ENCODE measurements around the gene LOXL3.
A peak's percentile ranks its signal among the peaks of the same experiment; 100 is the strongest.

LOXL3 gene

GRCh38 chr2:74553892-74554819 is at the start of gene LOXL3, which contains the start of gene DOK1:
LOXL3 (minus strand) TSS chr2:74553942; CDS start chr2:74552634, 1,308 bp downstream.
DOK1 (plus strand) TSS chr2:74554720; CDS start chr2:74554755, 35 bp downstream.
- peak within 1 kb of the TSS; percentile 84 for H3K4me3 ChIP-seq (ENCODE audit: low read depth, low read length)
- DNase-seq (ENCODE audit: low read depth), result no peak
- TF ChIP-seq CTCF (IDR thresholded peaks at IDR 0.05; ENCODE audit: low read depth, low read length, missing control alignments), result no peak

- no peak for DNase-seq (ENCODE audit: low read depth)
- H3K4me3 ChIP-seq (ENCODE audit: low read depth, low read length), result no peak overlapping the region
- TF ChIP-seq CTCF (IDR thresholded peaks at IDR 0.05; ENCODE audit: low read depth, low read length, missing control alignments), result no peak
Observed at GRCh38 chr2:74602586-74603281, 49.0 kb upstream of the LOXL3 start.

- H3K4me3 ChIP-seq (ENCODE audit: low read depth, low read length), result no peak overlapping the region
- no peak for TF ChIP-seq CTCF (IDR thresholded peaks at IDR 0.05; ENCODE audit: low read depth, low read length, missing control alignments)
- DNase-seq (ENCODE audit: low read depth), result no peak
Observed at GRCh38 chr2:74599676-74600075, 45.9 kb upstream of the LOXL3 start.

GRCh38 chr2:74597410-74597809 is 43.7 kb upstream of the LOXL3 start:
- no peak overlapping the region for H3K4me3 ChIP-seq (ENCODE audit: low read depth, low read length)
- no peak for TF ChIP-seq CTCF (IDR thresholded peaks at IDR 0.05; ENCODE audit: low read depth, low read length, missing control alignments)
- DNase-seq (ENCODE audit: low read depth), result no peak

GRCh38 chr2:74596584-74596983 is 42.8 kb upstream of the LOXL3 start:
- no peak for DNase-seq (ENCODE audit: low read depth)
- TF ChIP-seq CTCF (IDR thresholded peaks at IDR 0.05; ENCODE audit: low read depth, low read length, missing control alignments), result no peak
- H3K4me3 ChIP-seq (ENCODE audit: low read depth, low read length), result no peak overlapping the region

- no peak overlapping the region for H3K4me3 ChIP-seq (ENCODE audit: low read depth, low read length)
- TF ChIP-seq CTCF (IDR thresholded peaks at IDR 0.05; ENCODE audit: low read depth, low read length, missing control alignments), result no peak
- DNase-seq (ENCODE audit: low read depth), result no peak
Observed at GRCh38 chr2:74593826-74594772, 40.4 kb upstream of the LOXL3 start.

Measured in GM12864 (cell line).